Activated CD4-positive, alpha-beta T cell treated with anti-CD3 and anti-CD28 coated beads, Interleukin-2, amount 50 U/mL, for 24 hours (primary cell): ENCODE measurements around the gene HDAC9.

Experiments used
- DNase-seq, 2 donors: peaks; one replicate each; pipeline ENCODE4 v3.0.0-alpha.2; 2020; ENCODE audit warnings: low read depth in 1 of 2, low spot score in 1 of 2

Gene HDAC9

GRCh38 chr7:18521945-18522566 lies 26.5 kb downstream of the HDAC9 start:
- DNase-seq: no peak

GRCh38 chr7:18524248-18524647 lies 28.7 kb downstream of the HDAC9 start:
- DNase-seq: no peak

- DNase-seq: no peak
Measured at GRCh38 chr7:18526368-18526878, 30.9 kb downstream of the HDAC9 start.

- DNase-seq: no peak
Measured at GRCh38 chr7:18529239-18529638, 33.7 kb downstream of the HDAC9 start.

- DNase-seq: no peak
Measured at GRCh38 chr7:18530224-18531179, 35.0 kb downstream of the HDAC9 start.

- no peak for DNase-seq
Measured at GRCh38 chr7:18531539-18531938, 36.0 kb downstream of the HDAC9 start.

- DNase-seq: no peak
Measured at GRCh38 chr7:18532813-18533212, 37.3 kb downstream of the HDAC9 start.

GRCh38 chr7:18534481-18534880 lies 38.9 kb downstream of the HDAC9 start:
- DNase-seq: no peak

GRCh38 chr7:18535810-18536415 lies 40.4 kb downstream of the HDAC9 start:
- DNase-seq: no peak

- no peak for DNase-seq
Measured at GRCh38 chr7:18536486-18536885, 40.9 kb downstream of the HDAC9 start.

GRCh38 chr7:18538554-18539250 lies 43.2 kb downstream of the HDAC9 start:
- DNase-seq: no peak

GRCh38 chr7:18540396-18540795 lies 44.8 kb downstream of the HDAC9 start:
- no peak for DNase-seq

GRCh38 chr7:18541181-18541870 lies 45.8 kb downstream of the HDAC9 start:
- DNase-seq: no peak

- DNase-seq: no peak
Measured at GRCh38 chr7:18541871-18542212, 46.3 kb downstream of the HDAC9 start.

GRCh38 chr7:18546576-18546975 lies 51.0 kb downstream of the HDAC9 start:
- no peak for DNase-seq

GRCh38 chr7:18547509-18548187 lies 52.1 kb downstream of the HDAC9 start:
- no peak for DNase-seq

- DNase-seq: no peak
Measured at GRCh38 chr7:18548534-18548933, 53.0 kb downstream of the HDAC9 start.

- DNase-seq: no peak
Measured at GRCh38 chr7:18550574-18550973, 55.0 kb downstream of the HDAC9 start.

GRCh38 chr7:18552316-18552916 lies 56.9 kb downstream of the HDAC9 start:
- DNase-seq: no peak
